Uterus (tissue), 4 donors: ENCODE data around the gene PDE4D. TPM values are rescaled to one million over a fixed set of nuclear protein-coding genes. Genes with fewer than 3 reads are reported as not detected.

Source experiments
- DNase-seq, 2 donors: peaks; one replicate each; pipeline ENCODE4 v3.0.0-alpha.2; 2019 to 2020
- H3K27ac ChIP-seq, 2 donors: fragments of 200-600 bp; sonication (generic); 1 replicate in 1 of 2; 2 replicates in 1 of 2; pipeline ENCODE4 v1.5.1; 2016 to 2018
- H3K27me3 ChIP-seq, 2 donors: fragments of 200-600 bp; sonication (generic); one replicate each; pipeline ENCODE4 v1.5.1; 2018 to 2019; ENCODE audit warnings: control low read depth in 1 of 2
- H3K36me3 ChIP-seq, 2 donors: fragments of 200-600 bp; sonication (generic); one replicate each; pipeline ENCODE4 v1.5.1; 2019; ENCODE audit warnings: control low read depth in 1 of 2
- H3K4me1 ChIP-seq, 2 donors: fragments of 200-600 bp; sonication (generic); one replicate each; pipeline ENCODE4 v1.5.1; 2018 to 2019; ENCODE audit warnings: control low read depth in 1 of 2
- H3K4me3 ChIP-seq, 2 donors: fragments of 200-600 bp; sonication (generic); 1 replicate in 1 of 2; 2 replicates in 1 of 2; pipeline ENCODE4 v1.5.1; 2018 to 2019; ENCODE audit warnings: mild to moderate bottlenecking in 1 of 2
- H3K9me3 ChIP-seq, 2 donors: fragments of 200-600 bp; sonication (generic); one replicate each; pipeline ENCODE4 v1.5.1; 2019; ENCODE audit warnings: control low read depth in 1 of 2
- POLR2A ChIP-seq, 2 donors: fragments of 450-650 bp; IDR thresholded peaks; one replicate each; pipeline ENCODE4 v1.6.1; 2016; ENCODE audit warnings: antibody characterized with exemption in 2 of 2, mild to moderate bottlenecking in 1 of 2, moderate library complexity in 1 of 2
- intact Hi-C: fragments of 100-400 bp; cut with DNase I; formaldehyde crosslinking; loops from one replicate; pipeline ENCODE4 v1.15.1; 2023; ENCODE audit warnings: low total_unique reads
- total RNA-seq, 4 donors: library from RNA; depleted of rRNA in 3 of 4; stranded (reverse); fragments of >200 nt in 3 of 4; gene quantifications; one replicate each; pipeline versions ENCODE4 v1.1.0 to v1.2.4, GENCODE V29; 2014 to 2023
- TF ChIP-seq, protein P1 (sequence below), 4 experiments: fragments of 200-600 bp in 2 of 4; fragments of 450-650 bp in 2 of 4; sonication (generic) in 2 of 4; IDR thresholded peaks; one replicate each; pipeline ENCODE4 v1.5.1; 2016 to 2019; ENCODE audit warnings: antibody characterized with exemption in 4 of 4, mild to moderate bottlenecking in 2 of 4, moderate library complexity in 1 of 4
- donor health status: DM: yes; HTN: yes; CAD: no.

Gene PDE4D
- total RNA-seq, 4 donors from 2014 or later = 27.1 to 77.0 (median 45.8) TPM

DNA sequence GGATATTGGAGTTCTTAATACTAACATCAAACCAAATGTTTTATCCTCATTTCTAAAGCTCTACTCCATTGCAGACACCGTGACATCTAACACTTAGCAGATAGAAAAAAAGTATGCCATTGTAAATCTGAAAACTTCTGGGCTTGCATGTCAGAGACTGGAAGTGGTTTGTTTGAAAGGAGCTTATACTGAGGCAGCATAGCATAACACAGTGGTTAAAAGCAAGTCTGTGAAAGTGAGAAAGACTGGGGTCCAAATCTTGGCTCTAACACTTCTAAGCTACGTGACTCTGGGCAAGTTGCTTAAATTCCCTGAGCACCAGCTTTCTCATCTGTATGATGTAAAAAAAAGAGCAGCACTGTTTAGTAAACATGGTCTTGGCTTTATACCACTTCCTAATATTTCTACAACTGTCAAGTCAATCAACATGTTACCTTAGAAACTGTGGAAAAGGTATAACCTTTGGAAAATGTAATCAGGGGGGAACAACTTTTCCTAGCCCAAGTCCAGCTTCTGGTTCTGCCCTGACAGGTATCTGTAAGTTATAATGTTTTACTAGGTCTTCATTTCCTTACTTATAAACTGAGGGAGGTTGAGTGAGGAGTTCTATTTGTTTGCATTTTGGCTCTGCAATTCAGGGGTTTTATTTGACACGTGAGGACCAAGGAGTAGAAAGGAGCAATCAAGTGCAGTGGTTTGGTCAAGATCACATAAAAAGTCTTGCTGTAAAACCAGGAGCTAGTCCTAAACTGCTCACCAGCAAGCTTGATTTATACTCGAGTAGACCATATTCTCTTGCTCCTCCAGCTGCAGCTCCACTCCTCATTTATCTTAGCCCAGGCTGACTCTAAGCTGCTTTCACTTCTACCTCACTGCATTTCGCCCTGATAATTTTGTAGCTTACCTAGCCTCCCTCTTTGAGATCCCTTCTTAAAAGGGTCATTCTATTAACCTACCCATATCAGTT, 769.6 kb downstream of the PDE4D start:
- Histone ChIP-seq H3K4me3 (no peak overlapping the region), H3K4me1 (no peaks in the 10 kb centered on the region), H3K27me3 (no peaks in the 10 kb centered on the region), H3K9me3 (no peaks in the 10 kb centered on the region), H3K36me3 (no peaks in the 10 kb centered on the region), H3K27ac (peak overlapping the region in 1 of 2 donors; percentile 35)
- TF ChIP-seq POLR2A (IDR thresholded peaks at IDR 0.05) = no peak
- TF ChIP-seq, protein P1, sequence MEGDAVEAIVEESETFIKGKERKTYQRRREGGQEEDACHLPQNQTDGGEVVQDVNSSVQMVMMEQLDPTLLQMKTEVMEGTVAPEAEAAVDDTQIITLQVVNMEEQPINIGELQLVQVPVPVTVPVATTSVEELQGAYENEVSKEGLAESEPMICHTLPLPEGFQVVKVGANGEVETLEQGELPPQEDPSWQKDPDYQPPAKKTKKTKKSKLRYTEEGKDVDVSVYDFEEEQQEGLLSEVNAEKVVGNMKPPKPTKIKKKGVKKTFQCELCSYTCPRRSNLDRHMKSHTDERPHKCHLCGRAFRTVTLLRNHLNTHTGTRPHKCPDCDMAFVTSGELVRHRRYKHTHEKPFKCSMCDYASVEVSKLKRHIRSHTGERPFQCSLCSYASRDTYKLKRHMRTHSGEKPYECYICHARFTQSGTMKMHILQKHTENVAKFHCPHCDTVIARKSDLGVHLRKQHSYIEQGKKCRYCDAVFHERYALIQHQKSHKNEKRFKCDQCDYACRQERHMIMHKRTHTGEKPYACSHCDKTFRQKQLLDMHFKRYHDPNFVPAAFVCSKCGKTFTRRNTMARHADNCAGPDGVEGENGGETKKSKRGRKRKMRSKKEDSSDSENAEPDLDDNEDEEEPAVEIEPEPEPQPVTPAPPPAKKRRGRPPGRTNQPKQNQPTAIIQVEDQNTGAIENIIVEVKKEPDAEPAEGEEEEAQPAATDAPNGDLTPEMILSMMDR (IDR thresholded peaks at IDR 0.05) = no peak
- intact Hi-C loops = no loop called here
- DNase-seq = no peak

DNA sequence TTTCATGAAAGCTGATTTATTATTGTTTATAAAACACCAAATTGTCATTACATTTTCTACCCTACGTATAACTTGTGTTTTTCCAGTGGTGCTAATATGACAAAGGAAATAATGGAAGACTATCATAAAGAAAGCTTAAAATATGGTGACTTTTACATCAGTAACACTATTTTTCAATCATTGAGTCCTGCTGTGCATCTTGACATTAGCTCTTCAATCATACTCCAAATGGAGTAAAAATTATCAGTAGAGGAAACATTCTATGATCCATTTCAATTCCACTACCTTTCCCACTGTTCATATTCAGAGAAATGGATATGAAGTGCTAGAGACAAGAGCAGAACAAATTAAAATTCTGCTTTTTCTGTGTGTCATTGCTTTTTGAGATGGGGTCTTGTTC, 774.0 kb downstream of the PDE4D start:
- intact Hi-C loops = no loop called here
- Histone ChIP-seq H3K4me1 (no peaks in the 10 kb centered on the region), H3K36me3 (no peaks in the 10 kb centered on the region), H3K4me3 (no peak overlapping the region), H3K27me3 (no peaks in the 10 kb centered on the region), H3K9me3 (no peaks in the 10 kb centered on the region), H3K27ac (no peak overlapping the region)
- TF ChIP-seq, protein P1 (IDR thresholded peaks at IDR 0.05) = no peak
- TF ChIP-seq POLR2A (IDR thresholded peaks at IDR 0.05) = no peak
- no peak for DNase-seq

DNA sequence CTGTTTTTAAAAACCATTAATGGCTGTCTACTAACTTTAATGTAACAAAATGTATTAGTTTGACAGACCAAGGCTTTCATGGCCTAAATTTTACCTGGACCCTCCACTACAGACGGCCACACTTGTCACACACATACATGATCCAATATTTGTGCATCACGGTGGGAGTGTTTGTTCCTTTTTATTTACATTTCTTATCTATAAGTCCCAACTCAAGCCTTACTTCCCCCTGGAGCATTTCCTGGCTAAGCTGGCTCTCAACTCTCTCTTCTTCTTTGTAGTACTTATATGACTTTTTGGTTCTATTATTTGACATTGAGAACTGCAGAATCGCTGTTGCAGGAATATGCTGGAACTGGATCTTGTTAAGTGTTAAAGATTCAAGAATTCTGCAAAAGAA, 776.2 kb downstream of the PDE4D start:
- H3K36me3 ChIP-seq = no peaks in the 10 kb centered on the region
- TF ChIP-seq, protein P1 (IDR thresholded peaks at IDR 0.05) = no peak
- no peak for TF ChIP-seq POLR2A (IDR thresholded peaks at IDR 0.05)
- no peak overlapping the region for H3K27ac ChIP-seq
- DNase-seq = no peak
- H3K27me3 ChIP-seq = no peaks in the 10 kb centered on the region
- no peaks in the 10 kb centered on the region for H3K9me3 ChIP-seq
- no peak overlapping the region for H3K4me3 ChIP-seq
- H3K4me1 ChIP-seq = no peaks in the 10 kb centered on the region
- intact Hi-C loops = no loop called here

DNA sequence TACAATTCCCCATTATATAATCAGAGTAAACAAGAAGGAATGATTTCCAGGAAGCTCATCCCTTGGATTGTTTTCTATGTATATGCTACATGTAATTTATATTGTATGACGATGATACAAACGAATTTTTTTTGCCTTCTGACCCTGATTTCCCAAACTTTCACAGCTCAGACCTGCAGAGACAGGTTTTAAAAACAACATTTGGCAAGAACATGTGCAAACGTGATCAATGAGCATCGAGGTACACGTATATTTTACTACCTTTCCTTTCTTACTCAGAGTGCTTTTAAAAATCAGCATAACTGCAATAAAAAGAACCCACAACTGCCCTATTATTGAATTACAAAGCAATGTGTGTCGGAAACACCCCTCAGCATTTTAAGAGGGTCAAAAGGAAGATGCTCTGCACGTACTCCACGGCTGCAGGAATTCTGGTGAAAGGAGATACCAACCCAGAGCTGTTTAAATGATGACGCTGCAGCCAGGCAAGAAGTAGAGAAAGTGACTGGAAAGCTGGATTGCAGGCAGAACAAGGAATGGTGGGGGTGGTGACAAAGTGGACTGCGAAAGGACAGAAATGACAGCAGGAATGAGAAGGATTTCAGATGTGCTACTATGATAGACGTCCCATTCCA, 777.2 kb downstream of the PDE4D start:
- Histone ChIP-seq H3K4me1 (no peaks in the 10 kb centered on the region), H3K9me3 (no peaks in the 10 kb centered on the region), H3K27ac (no peak overlapping the region), H3K36me3 (no peaks in the 10 kb centered on the region), H3K27me3 (no peaks in the 10 kb centered on the region), H3K4me3 (no peak overlapping the region)
- intact Hi-C loops = no loop called here
- DNase-seq = no peak
- no peak for TF ChIP-seq POLR2A (IDR thresholded peaks at IDR 0.05)
- TF ChIP-seq, protein P1 (IDR thresholded peaks at IDR 0.05) = no peak

DNA sequence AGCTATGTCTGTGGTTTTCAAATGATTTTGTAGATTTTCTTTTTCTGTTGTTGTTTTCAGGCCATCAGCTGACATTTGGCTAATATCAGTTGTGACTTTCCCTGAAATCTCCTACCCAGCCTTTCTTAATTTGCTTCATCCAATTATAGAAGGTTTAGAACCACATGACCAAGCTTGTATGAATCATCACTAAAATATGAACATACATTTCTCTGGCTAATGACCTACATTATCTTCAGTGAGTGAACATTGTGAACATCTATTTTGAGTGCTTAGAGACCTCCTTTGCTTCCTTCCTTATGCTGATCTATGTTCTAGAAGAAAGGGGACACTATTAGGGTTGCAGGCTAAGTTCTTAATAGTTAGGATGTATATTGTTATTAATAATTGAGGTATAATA, 778.2 kb downstream of the PDE4D start:
- TF ChIP-seq, protein P1 (IDR thresholded peaks at IDR 0.05) = no peak
- no peak for TF ChIP-seq POLR2A (IDR thresholded peaks at IDR 0.05)
- H3K36me3 ChIP-seq = no peaks in the 10 kb centered on the region
- H3K9me3 ChIP-seq = no peaks in the 10 kb centered on the region
- intact Hi-C loops = no loop called here
- no peak for DNase-seq
- H3K27ac ChIP-seq = no peak overlapping the region
- no peaks in the 10 kb centered on the region for H3K27me3 ChIP-seq
- H3K4me3 ChIP-seq = no peak overlapping the region
- H3K4me1 ChIP-seq = no peaks in the 10 kb centered on the region
